GM23338 (cell line): ENCODE measurements around the gene ERI2. TPM values are rescaled to one million over a fixed set of nuclear protein-coding genes. Genes with fewer than 3 reads are reported as not detected.

Experiments used
- ATAC-seq: fragments of 200-7000 bp; cut with Tn5 transposase; 3 replicates; pipeline ENCODE4 v1.9.1; 2020
- DNase-seq: peaks from one replicate; pipeline ENCODE4 v3.0.0-alpha.2; 2015; ENCODE audit warnings: low spot score
- H2AFZ ChIP-seq: fragments of 200-600 bp; sonication (generic); 2 replicates; pipeline ENCODE4 v1.8.0; 2016; ENCODE audit warnings: antibody characterized with exemption, mild to moderate bottlenecking, moderate library complexity
- H3F3A ChIP-seq: fragments of 200-600 bp; sonication (generic); replicated peaks from 2 replicates; pipeline ENCODE4 v1.8.0; 2017; ENCODE audit warnings: antibody characterized with exemption, mixed run types, low read depth
- H3K27ac ChIP-seq: fragments of 200-600 bp; sonication (generic); 2 replicates; pipeline ENCODE4 v1.6.1; 2016; ENCODE audit warnings: low read depth
- H3K27me3 ChIP-seq: fragments of 200-600 bp; sonication (generic); 2 replicates; pipeline ENCODE4 v1.8.0; 2016; ENCODE audit warnings: mild to moderate bottlenecking, mixed run types, moderate library complexity; ENCODE audit not compliant: insufficient read depth
- H3K36me3 ChIP-seq: fragments of 200-600 bp; sonication (generic); 2 replicates; pipeline ENCODE4 v1.8.0; 2016; ENCODE audit warnings: mild to moderate bottlenecking; ENCODE audit not compliant: insufficient read depth
- H3K4me1 ChIP-seq: fragments of 200-600 bp; sonication (generic); 2 replicates; pipeline ENCODE4 v1.8.0; 2016; ENCODE audit warnings: mild to moderate bottlenecking, moderate library complexity; ENCODE audit not compliant: insufficient read depth
- H3K4me2 ChIP-seq: fragments of 200-600 bp; sonication (generic); 2 replicates; pipeline ENCODE4 v1.7.1; 2017; ENCODE audit warnings: mixed run types
- H3K4me3 ChIP-seq: fragments of 200-600 bp; sonication (generic); 2 replicates; pipeline ENCODE4 v1.6.1; 2016; ENCODE audit warnings: mixed run types
- H3K79me2 ChIP-seq: fragments of 200-600 bp; sonication (generic); replicated peaks from 2 replicates; pipeline ENCODE4 v1.8.0; 2017; ENCODE audit warnings: mild to moderate bottlenecking; ENCODE audit not compliant: insufficient read depth
- H3K9me2 ChIP-seq: fragments of 200-600 bp; sonication (generic); 2 replicates; pipeline ENCODE4 v1.8.0; 2017; ENCODE audit not compliant: insufficient read depth
- H4K20me1 ChIP-seq: fragments of 200-600 bp; sonication (generic); replicated peaks from 2 replicates; pipeline ENCODE4 v1.8.0; 2017; ENCODE audit warnings: mild to moderate bottlenecking; ENCODE audit not compliant: insufficient read depth
- H3K27ac Mint-ChIP-seq: 2 replicates; pipeline ENCODE4 v1.8.0; 2020; ENCODE audit warnings: inconsistent platforms, mild to moderate bottlenecking, moderate library complexity, mixed read lengths
- H3K27me3 Mint-ChIP-seq: 3 replicates; pipeline ENCODE4 v1.8.0; 2022; ENCODE audit warnings: low read depth, mild to moderate bottlenecking, moderate library complexity, mixed read lengths, inconsistent platforms; ENCODE audit not compliant: insufficient read depth, poor library complexity
- H3K36me3 Mint-ChIP-seq: 3 replicates; pipeline ENCODE4 v1.8.0; 2021; ENCODE audit warnings: low read depth, mild to moderate bottlenecking, inconsistent platforms, moderate library complexity, mixed read lengths
- H3K4me1 Mint-ChIP-seq: 3 replicates; pipeline ENCODE4 v1.8.0; 2020; ENCODE audit warnings: mild to moderate bottlenecking, inconsistent platforms, mixed read lengths
- H3K4me3 Mint-ChIP-seq: 3 replicates; pipeline ENCODE4 v1.8.0; 2021; ENCODE audit warnings: moderate library complexity, mild to moderate bottlenecking, inconsistent platforms, mixed read lengths
- H3K9me3 Mint-ChIP-seq: 3 replicates; pipeline ENCODE4 v1.8.0; 2020; ENCODE audit warnings: moderate library complexity, mild to moderate bottlenecking, inconsistent platforms, mixed read lengths
- CREB1 ChIP-seq: fragments of 250-450 bp; sonication (Bioruptor Pico); IDR thresholded peaks from 2 replicates; pipeline ENCODE4 v1.5.0; 2020; ENCODE audit warnings: low read depth, mild to moderate bottlenecking, moderate library complexity
- EZH2phosphoT487 ChIP-seq: fragments of 200-600 bp; sonication (generic); IDR thresholded peaks from one replicate; pipeline ENCODE4 v1.8.1; 2018; ENCODE audit warnings: antibody characterized with exemption; ENCODE audit not compliant: unreplicated experiment
- JUNB ChIP-seq: IDR thresholded peaks from one replicate; pipeline ENCODE4 v1.6.1; 2016; ENCODE audit warnings: antibody characterized with exemption; ENCODE audit not compliant: unreplicated experiment
- POLR2AphosphoS5 ChIP-seq: IDR thresholded peaks from 2 replicates; pipeline ENCODE4 v1.6.1; 2016; ENCODE audit warnings: antibody characterized with exemption, low read depth
- STAT1 ChIP-seq: IDR thresholded peaks from one replicate; pipeline ENCODE4 v1.6.1; 2016; ENCODE audit warnings: antibody characterized with exemption; ENCODE audit not compliant: unreplicated experiment
- polyA plus RNA-seq: library from polyadenylated mRNA; unstranded; fragments of >200 nt; fragmentation: Nextera tagmentation; extraction: Ambion mirVana; gene quantifications from 2 replicates; pipeline ENCODE4 v1.2.1, GENCODE V29; 2016
- total RNA-seq: library from RNA; depleted of rRNA; stranded (reverse); fragments of >200 nt; shearing (Covaris generic); gene quantifications from 2 replicates; pipeline ENCODE4 v1.2.3, GENCODE V29; 2014
- TF ChIP-seq, protein P1 (sequence below): fragments of 250-450 bp; sonication (Bioruptor Pico); IDR thresholded peaks from 2 replicates; pipeline ENCODE4 v1.5.0; 2020; ENCODE audit warnings: mild to moderate bottlenecking, moderate library complexity
- TF ChIP-seq, protein P2 (sequence below): IDR thresholded peaks from 2 replicates; pipeline ENCODE4 v1.6.1; 2016; ENCODE audit warnings: antibody characterized with exemption

The ERI2 gene
- total and polyA plus RNA-seq, 2 experiments from 2014 or later = 7.2 to 19.5 TPM

DNA sequence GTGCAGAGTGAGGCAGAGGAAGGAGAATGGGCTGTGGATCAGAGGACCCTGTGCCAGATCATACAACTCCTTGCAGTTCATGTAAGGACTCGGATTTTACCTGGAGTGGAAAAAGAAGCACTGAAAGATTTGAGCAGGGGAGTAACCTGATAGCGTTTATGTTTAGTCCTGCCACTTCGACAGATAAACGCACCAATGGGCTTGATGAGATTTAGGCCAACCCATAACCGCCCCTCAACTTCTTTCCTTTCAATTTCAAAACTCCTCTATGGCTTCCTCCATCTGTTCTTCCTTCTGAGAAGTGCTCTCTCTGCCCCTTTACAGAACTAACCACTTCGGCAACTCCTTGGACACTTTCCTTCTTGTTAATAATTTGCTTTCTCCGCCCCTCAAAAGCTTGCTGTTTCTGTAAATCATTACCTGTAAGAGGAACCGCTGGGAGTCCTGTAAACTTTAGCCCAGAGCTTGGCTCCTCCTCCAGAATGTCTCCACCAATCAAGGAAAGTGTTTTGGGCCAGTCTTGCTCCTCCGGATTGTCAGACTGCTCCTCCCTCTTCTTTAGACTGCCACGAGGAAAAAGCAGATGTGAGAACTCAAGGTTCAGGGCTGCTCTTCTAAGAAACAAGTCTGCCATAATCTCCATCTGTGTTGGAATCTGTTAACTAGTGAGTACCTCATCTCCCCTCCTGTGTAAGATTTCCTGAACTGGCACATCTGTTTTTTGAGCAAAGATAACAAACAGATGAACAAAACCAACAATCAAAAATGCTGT, 42.6 kb downstream of the ERI2 start, which contains the start of gene ACSM3 (continued):
- no peak for TF ChIP-seq CREB1 (CRISPR knock-in tag)
- TF ChIP-seq, protein P1, sequence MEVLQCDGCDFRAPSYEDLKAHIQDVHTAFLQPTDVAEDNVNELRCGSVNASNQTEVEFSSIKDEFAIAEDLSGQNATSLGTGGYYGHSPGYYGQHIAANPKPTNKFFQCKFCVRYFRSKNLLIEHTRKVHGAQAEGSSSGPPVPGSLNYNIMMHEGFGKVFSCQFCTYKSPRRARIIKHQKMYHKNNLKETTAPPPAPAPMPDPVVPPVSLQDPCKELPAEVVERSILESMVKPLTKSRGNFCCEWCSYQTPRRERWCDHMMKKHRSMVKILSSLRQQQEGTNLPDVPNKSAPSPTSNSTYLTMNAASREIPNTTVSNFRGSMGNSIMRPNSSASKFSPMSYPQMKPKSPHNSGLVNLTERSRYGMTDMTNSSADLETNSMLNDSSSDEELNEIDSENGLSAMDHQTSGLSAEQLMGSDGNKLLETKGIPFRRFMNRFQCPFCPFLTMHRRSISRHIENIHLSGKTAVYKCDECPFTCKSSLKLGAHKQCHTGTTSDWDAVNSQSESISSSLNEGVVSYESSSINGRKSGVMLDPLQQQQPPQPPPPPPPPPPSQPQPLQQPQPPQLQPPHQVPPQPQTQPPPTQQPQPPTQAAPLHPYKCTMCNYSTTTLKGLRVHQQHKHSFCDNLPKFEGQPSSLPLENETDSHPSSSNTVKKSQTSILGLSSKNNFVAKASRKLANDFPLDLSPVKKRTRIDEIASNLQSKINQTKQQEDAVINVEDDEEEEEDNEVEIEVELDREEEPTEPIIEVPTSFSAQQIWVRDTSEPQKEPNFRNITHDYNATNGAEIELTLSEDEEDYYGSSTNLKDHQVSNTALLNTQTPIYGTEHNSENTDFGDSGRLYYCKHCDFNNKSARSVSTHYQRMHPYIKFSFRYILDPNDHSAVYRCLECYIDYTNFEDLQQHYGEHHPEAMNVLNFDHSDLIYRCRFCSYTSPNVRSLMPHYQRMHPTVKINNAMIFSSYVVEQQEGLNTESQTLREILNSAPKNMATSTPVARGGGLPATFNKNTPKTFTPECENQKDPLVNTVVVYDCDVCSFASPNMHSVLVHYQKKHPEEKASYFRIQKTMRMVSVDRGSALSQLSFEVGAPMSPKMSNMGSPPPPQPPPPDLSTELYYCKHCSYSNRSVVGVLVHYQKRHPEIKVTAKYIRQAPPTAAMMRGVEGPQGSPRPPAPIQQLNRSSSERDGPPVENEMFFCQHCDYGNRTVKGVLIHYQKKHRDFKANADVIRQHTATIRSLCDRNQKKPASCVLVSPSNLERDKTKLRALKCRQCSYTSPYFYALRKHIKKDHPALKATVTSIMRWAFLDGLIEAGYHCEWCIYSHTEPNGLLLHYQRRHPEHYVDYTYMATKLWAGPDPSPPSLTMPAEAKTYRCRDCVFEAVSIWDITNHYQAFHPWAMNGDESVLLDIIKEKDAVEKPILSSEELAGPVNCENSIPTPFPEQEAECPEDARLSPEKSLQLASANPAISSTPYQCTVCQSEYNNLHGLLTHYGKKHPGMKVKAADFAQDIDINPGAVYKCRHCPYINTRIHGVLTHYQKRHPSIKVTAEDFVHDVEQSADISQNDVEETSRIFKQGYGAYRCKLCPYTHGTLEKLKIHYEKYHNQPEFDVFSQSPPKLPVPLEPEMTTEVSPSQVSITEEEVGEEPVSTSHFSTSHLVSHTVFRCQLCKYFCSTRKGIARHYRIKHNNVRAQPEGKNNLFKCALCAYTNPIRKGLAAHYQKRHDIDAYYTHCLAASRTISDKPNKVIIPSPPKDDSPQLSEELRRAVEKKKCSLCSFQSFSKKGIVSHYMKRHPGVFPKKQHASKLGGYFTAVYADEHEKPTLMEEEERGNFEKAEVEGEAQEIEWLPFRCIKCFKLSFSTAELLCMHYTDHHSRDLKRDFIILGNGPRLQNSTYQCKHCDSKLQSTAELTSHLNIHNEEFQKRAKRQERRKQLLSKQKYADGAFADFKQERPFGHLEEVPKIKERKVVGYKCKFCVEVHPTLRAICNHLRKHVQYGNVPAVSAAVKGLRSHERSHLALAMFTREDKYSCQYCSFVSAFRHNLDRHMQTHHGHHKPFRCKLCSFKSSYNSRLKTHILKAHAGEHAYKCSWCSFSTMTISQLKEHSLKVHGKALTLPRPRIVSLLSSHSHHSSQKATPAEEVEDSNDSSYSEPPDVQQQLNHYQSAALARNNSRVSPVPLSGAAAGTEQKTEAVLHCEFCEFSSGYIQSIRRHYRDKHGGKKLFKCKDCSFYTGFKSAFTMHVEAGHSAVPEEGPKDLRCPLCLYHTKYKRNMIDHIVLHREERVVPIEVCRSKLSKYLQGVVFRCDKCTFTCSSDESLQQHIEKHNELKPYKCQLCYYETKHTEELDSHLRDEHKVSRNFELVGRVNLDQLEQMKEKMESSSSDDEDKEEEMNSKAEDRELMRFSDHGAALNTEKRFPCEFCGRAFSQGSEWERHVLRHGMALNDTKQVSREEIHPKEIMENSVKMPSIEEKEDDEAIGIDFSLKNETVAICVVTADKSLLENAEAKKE = no peak

DNA sequence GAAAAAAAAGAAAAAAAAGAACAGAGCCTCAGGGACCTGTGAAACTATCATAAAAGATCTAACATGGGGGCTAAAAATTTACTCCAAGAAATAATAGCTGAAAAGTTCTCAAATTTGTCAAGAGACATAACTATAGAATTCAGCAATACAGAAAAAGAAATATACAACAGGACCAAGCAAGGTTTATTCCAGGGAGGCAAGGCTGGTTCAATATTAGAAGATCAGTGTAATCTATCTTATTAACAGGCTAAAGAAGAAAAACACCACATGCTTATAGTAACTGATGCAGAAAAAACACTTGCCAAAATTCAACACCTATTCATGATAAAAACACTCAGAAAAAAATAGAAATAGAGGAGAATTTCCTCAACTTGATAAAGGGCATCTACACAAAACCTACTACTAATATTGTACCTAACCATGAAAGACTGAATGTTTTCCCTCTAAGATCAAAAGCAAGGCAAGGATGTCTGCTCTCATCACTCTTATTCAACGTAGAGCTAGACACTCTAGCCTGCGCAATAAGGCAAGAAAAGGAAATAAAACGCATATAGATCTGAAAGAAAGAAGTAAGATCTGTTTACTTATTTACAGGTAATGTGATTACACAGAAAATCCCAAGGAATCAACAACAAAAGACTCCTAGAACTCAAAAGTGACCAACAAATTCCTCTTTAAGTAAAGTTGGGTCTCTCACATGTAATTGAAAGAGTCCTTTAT, 43.7 kb downstream of the ERI2 start:
- DNase-seq (no peak), ATAC-seq (no peak)
- Mint-ChIP-seq H3K4me3 (no peak overlapping the region), H3K4me1 (peaks cover 5% of the 10 kb centered on the region; the same call in 2 of the 3 replicates), H3K27me3 (no peaks in the 10 kb centered on the region), H3K27ac (no peak overlapping the region), H3K36me3 (no peaks in the 10 kb centered on the region), H3K9me3 (peaks cover 12% of the 10 kb centered on the region; the same call in 2 of the 3 replicates)
- H3F3A ChIP-seq = no peaks in the 10 kb centered on the region
- H3K4me1 ChIP-seq = no peaks in the 10 kb centered on the region
- H3K4me2 ChIP-seq = peak overlapping the region; percentile 60; the same call in 1 of the 2 replicates
- H3K36me3 ChIP-seq = no peaks in the 10 kb centered on the region
- H3K79me2 ChIP-seq = no peaks in the 10 kb centered on the region
- H4K20me1 ChIP-seq = no peaks in the 10 kb centered on the region
- H3K27ac ChIP-seq = no peak overlapping the region
- no peaks in the 10 kb centered on the region for H3K9me2 ChIP-seq
- H3K4me3 ChIP-seq = peak overlapping the region; percentile 47; the same call in 1 of the 2 replicates
- H3K27me3 ChIP-seq = no peaks in the 10 kb centered on the region
- peak overlapping the region; percentile 43; the same call in 1 of the 2 replicates for H2AFZ ChIP-seq
- TF ChIP-seq POLR2AphosphoS5 (no peak), STAT1 (no peak), CREB1 (CRISPR knock-in tag) (no peak), JUNB (no peak), EZH2phosphoT487 (no peak)
- TF ChIP-seq, protein P2, sequence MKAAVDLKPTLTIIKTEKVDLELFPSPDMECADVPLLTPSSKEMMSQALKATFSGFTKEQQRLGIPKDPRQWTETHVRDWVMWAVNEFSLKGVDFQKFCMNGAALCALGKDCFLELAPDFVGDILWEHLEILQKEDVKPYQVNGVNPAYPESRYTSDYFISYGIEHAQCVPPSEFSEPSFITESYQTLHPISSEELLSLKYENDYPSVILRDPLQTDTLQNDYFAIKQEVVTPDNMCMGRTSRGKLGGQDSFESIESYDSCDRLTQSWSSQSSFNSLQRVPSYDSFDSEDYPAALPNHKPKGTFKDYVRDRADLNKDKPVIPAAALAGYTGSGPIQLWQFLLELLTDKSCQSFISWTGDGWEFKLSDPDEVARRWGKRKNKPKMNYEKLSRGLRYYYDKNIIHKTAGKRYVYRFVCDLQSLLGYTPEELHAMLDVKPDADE = no peak
